Esophagus muscularis mucosa (tissue), 3 donors: ENCODE measurements around the gene SLC35F2.

ENCODE experiments used
- CTCF ChIP-seq, 3 experiments: fragments of 200-600 bp in 2 of 3; fragments of 450-650 bp in 1 of 3; sonication (generic) in 2 of 3; IDR thresholded peaks; one replicate each; pipeline ENCODE4 v1.5.1; 2017 to 2019; ENCODE audit warnings: antibody characterized with exemption in 3 of 3, mild to moderate bottlenecking in 2 of 3, moderate library complexity in 1 of 3
- POLR2A ChIP-seq: fragments of 450-650 bp; IDR thresholded peaks from one replicate; pipeline ENCODE4 v1.6.1; 2017; ENCODE audit warnings: antibody characterized with exemption, moderate library complexity, mild to moderate bottlenecking, low read depth
- POLR2AphosphoS5 ChIP-seq, 2 donors: sonication (generic); formaldehyde crosslinking; IDR thresholded peaks; one replicate each; pipeline ENCODE4 v1.6.1; 2017; ENCODE audit warnings: antibody characterized with exemption in 2 of 2

GRCh38 chr11:107851704-107852310, 6.8 kb downstream of the SLC35F2 start:
- TF ChIP-seq POLR2AphosphoS5 (IDR thresholded peaks at IDR 0.05), result no peak
- no peak for TF ChIP-seq CTCF (IDR thresholded peaks at IDR 0.05)
- no peak for TF ChIP-seq POLR2A
